IPS DF 6.9 (cell line): Measurements from ENCODE around the gene PRR15L.

Source experiments
- DNase-seq: peaks from one replicate; pipeline ENCODE4 v3.0.0-alpha.2; 2013; ENCODE audit warnings: low read depth, low spot score
- H3K27ac ChIP-seq: one replicate; pipeline ENCODE4 v1.5.1; 2013; ENCODE audit warnings: low read length, control low read depth
- H3K27me3 ChIP-seq: 2 replicates; pipeline ENCODE4 v1.6.1; 2013; ENCODE audit warnings: mild to moderate bottlenecking, low read length; ENCODE audit not compliant: control insufficient read depth, insufficient read depth
- H3K36me3 ChIP-seq: 2 replicates; pipeline ENCODE4 v1.6.1; 2013; ENCODE audit warnings: low read length; ENCODE audit not compliant: control insufficient read depth, insufficient read depth
- H3K4me1 ChIP-seq: 2 replicates; pipeline ENCODE4 v1.6.1; 2013; ENCODE audit warnings: low read length; ENCODE audit not compliant: control insufficient read depth, insufficient read depth
- H3K4me3 ChIP-seq: 2 replicates; pipeline ENCODE4 v1.5.1; 2013; ENCODE audit warnings: mild to moderate bottlenecking, low read length
- H3K9me3 ChIP-seq: 2 replicates; pipeline ENCODE4 v1.6.1; 2013; ENCODE audit warnings: low read length, inconsistent platforms; ENCODE audit not compliant: control insufficient read depth, insufficient read depth
- WGBS: extraction: QIAGEN DNeasy Blood & Tissue Kit; methylation state at CpG from one replicate; pipeline ENCODE4 v1.1.7; 2013; ENCODE audit warnings: mixed read lengths, missing lambda C conversion rate; ENCODE audit not compliant: insufficient read length, insufficient coverage; 5-methylcytosine and 5-hydroxymethylcytosine counted together

Gene PRR15L

GRCh38 chr17:47998044-47998443 lies 40.4 kb upstream of the PRR15L start:
- no peak overlapping the region for H3K4me3 ChIP-seq
- H3K4me1 ChIP-seq: peaks cover 13% of the 10 kb centered on the region
- no peak for DNase-seq
- WGBS: no CpG with 5 or more reads among the region's 7 CpGs
- no peaks in the 10 kb centered on the region for H3K27me3 ChIP-seq
- no peak overlapping the region for H3K27ac ChIP-seq
- H3K9me3 ChIP-seq: no peaks in the 10 kb centered on the region
- no peaks in the 10 kb centered on the region for H3K36me3 ChIP-seq

- no peak for DNase-seq
- Histone ChIP-seq H3K9me3 (no peaks in the 10 kb centered on the region), H3K27ac (no peak overlapping the region), H3K36me3 (no peaks in the 10 kb centered on the region), H3K27me3 (no peaks in the 10 kb centered on the region), H3K4me1 (peaks cover 11% of the 10 kb centered on the region), H3K4me3 (no peak overlapping the region)
- no CpG with 5 or more reads among the region's 7 CpGs for WGBS
These were observed 39.9 kb upstream of the PRR15L start for GRCh38 chr17:47997586-47997985.

- peaks cover 9% of the 10 kb centered on the region for H3K4me1 ChIP-seq
These were observed 38.5 kb upstream of the PRR15L start for GRCh38 chr17:47996201-47996600.

GRCh38 chr17:47995241-47995935 lies 37.7 kb upstream of the PRR15L start:
- no peaks in the 10 kb centered on the region for H3K27me3 ChIP-seq
- no CpG with 5 or more reads among the region's 13 CpGs for whole genome bisulfite sequencing

More at GRCh38 chr17:47996201-47996600, 38.5 kb upstream of the PRR15L start:
- WGBS: no CpG with 5 or more reads among the region's 9 CpGs
- no peak for DNase-seq
- no peaks in the 10 kb centered on the region for H3K36me3 ChIP-seq
- H3K27ac ChIP-seq: no peak overlapping the region
- H3K9me3 ChIP-seq: no peaks in the 10 kb centered on the region
- H3K4me3 ChIP-seq: no peak overlapping the region
- H3K27me3 ChIP-seq: no peaks in the 10 kb centered on the region

GRCh38 chr17:47994724-47995123 lies 37.0 kb upstream of the PRR15L start:
- no peak overlapping the region for H3K4me3 ChIP-seq
- no peaks in the 10 kb centered on the region for H3K9me3 ChIP-seq
- no peak for DNase-seq
- peaks cover 13% of the 10 kb centered on the region for H3K4me1 ChIP-seq
- no CpG with 5 or more reads among the region's 4 CpGs for WGBS
- no peak overlapping the region for H3K27ac ChIP-seq
- no peaks in the 10 kb centered on the region for H3K36me3 ChIP-seq
- no peaks in the 10 kb centered on the region for H3K27me3 ChIP-seq

More at GRCh38 chr17:47995241-47995935, 37.7 kb upstream of the PRR15L start:
- no peak for DNase-seq
- Histone ChIP-seq H3K27ac (no peak overlapping the region), H3K4me3 (no peak overlapping the region), H3K9me3 (no peaks in the 10 kb centered on the region), H3K4me1 (peaks cover 13% of the 10 kb centered on the region), H3K36me3 (no peaks in the 10 kb centered on the region)

- no peak for DNase-seq
- WGBS: no CpG with 5 or more reads among the region's 5 CpGs
- no peaks in the 10 kb centered on the region for H3K9me3 ChIP-seq
- H3K36me3 ChIP-seq: no peaks in the 10 kb centered on the region
- H3K27me3 ChIP-seq: no peaks in the 10 kb centered on the region
- H3K27ac ChIP-seq: no peak overlapping the region
- H3K4me1 ChIP-seq: peaks cover 13% of the 10 kb centered on the region
- H3K4me3 ChIP-seq: no peak overlapping the region
These were observed 36.3 kb upstream of the PRR15L start for GRCh38 chr17:47993964-47994363.

GRCh38 chr17:47993031-47993564 lies 35.4 kb upstream of the PRR15L start:
- Histone ChIP-seq H3K4me3 (no peak overlapping the region), H3K9me3 (no peaks in the 10 kb centered on the region), H3K27me3 (no peaks in the 10 kb centered on the region), H3K27ac (no peak overlapping the region), H3K36me3 (no peaks in the 10 kb centered on the region), H3K4me1 (peaks cover 13% of the 10 kb centered on the region)
- DNase-seq: no peak
- no CpG with 5 or more reads among the region's 9 CpGs for WGBS

- WGBS: no CpG with 5 or more reads among the region's 4 CpGs
- no peaks in the 10 kb centered on the region for H3K9me3 ChIP-seq
- peaks cover 14% of the 10 kb centered on the region for H3K4me1 ChIP-seq
- H3K27ac ChIP-seq: no peak overlapping the region
- no peaks in the 10 kb centered on the region for H3K36me3 ChIP-seq
- no peaks in the 10 kb centered on the region for H3K27me3 ChIP-seq
- no peak overlapping the region for H3K4me3 ChIP-seq
- DNase-seq: no peak
These were observed 34.5 kb upstream of the PRR15L start for GRCh38 chr17:47992216-47992615.

- no peaks in the 10 kb centered on the region for H3K27me3 ChIP-seq
- H3K27ac ChIP-seq: no peak overlapping the region
- WGBS: no CpG with 5 or more reads among the region's 14 CpGs
- no peak for DNase-seq
- H3K4me1 ChIP-seq: peaks cover 14% of the 10 kb centered on the region
- no peak overlapping the region for H3K4me3 ChIP-seq
- H3K36me3 ChIP-seq: no peaks in the 10 kb centered on the region
- no peaks in the 10 kb centered on the region for H3K9me3 ChIP-seq
These were observed 33.5 kb upstream of the PRR15L start for GRCh38 chr17:47990962-47991731.

- Histone ChIP-seq H3K27ac (no peak overlapping the region), H3K9me3 (no peaks in the 10 kb centered on the region), H3K36me3 (no peaks in the 10 kb centered on the region), H3K27me3 (no peaks in the 10 kb centered on the region), H3K4me3 (no peak overlapping the region), H3K4me1 (peaks cover 8% of the 10 kb centered on the region)
- no CpG with 5 or more reads among the region's 1 CpG for WGBS
- DNase-seq: no peak
These were observed 32.0 kb upstream of the PRR15L start for GRCh38 chr17:47989700-47990099.
